ENCODE results near the gene PTPN4. TPM values are rescaled to one million over a fixed set of nuclear protein-coding genes. Genes with fewer than 3 reads are reported as not detected.
"Not testable (repeated sequence)": the region's sequence is repeated elsewhere in the genome, so short reads cannot be mapped to it uniquely, and the experiment has no call there.

PTPN4 gene
- total RNA-seq, 1 donor from 2014 or later = 45.4 TPM

DNA sequence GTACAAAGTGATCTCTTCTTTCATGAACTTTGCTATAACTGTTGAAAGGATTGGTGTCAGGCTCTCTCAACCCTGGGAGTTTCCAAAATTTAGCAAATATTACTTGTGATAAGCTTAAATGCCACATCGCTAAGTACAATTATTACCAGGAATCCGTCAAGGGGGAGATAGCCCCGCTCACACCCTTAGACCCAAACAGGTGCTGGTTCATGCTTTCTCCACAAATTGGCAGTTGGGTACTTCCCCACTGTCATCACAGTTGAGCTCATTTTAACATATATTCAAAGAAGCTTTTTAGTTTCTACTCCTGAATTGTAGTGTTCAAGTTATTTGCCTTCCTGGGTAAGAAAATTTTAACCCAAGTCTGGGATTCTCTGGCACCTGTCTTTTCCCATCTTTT is 223.4 kb downstream of the PTPN4 start:
- H3K27me3 ChIP-seq (ENCODE audit: low read depth) = no peaks in the 10 kb centered on the region
- no peaks in the 10 kb centered on the region for H3K9me3 ChIP-seq (replicated peaks)
- H3K27ac ChIP-seq (replicated peaks) = no peak overlapping the region
- DNase-seq = no peak
- H3K36me3 ChIP-seq = no peaks in the 10 kb centered on the region
- peaks cover 10% of the 10 kb centered on the region for H3K4me1 ChIP-seq
- H3K4me3 ChIP-seq = no peak overlapping the region
- TF ChIP-seq, protein P1, sequence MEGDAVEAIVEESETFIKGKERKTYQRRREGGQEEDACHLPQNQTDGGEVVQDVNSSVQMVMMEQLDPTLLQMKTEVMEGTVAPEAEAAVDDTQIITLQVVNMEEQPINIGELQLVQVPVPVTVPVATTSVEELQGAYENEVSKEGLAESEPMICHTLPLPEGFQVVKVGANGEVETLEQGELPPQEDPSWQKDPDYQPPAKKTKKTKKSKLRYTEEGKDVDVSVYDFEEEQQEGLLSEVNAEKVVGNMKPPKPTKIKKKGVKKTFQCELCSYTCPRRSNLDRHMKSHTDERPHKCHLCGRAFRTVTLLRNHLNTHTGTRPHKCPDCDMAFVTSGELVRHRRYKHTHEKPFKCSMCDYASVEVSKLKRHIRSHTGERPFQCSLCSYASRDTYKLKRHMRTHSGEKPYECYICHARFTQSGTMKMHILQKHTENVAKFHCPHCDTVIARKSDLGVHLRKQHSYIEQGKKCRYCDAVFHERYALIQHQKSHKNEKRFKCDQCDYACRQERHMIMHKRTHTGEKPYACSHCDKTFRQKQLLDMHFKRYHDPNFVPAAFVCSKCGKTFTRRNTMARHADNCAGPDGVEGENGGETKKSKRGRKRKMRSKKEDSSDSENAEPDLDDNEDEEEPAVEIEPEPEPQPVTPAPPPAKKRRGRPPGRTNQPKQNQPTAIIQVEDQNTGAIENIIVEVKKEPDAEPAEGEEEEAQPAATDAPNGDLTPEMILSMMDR (IDR thresholded peaks at IDR 0.05; ENCODE audit: borderline replicate concordance) = no peak
- intact Hi-C loops (cut with micrococcal nuclease) = no loop called here

DNA sequence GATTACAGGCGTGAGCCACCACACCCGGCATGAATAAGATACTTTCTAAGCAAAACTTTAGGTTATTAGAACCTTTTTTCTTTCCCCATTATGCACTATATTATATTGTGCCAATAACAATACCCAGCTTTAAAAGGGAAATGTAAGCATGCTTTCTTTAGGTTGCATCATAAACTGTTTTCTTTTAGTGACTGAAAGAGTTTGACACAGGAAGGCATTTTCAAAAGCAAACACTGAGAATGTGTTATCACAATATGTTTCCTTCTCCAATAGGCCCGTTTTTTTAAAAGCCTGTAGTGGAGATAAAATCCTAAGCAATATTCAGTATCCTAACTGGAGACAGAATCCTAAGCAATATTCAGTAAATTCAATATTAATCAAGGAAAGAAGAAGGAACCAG is 236.4 kb downstream of the PTPN4 start:
- intact Hi-C loops (cut with micrococcal nuclease) = no loop called here
- DNase-seq = no peak
- H3K27me3 ChIP-seq (ENCODE audit: low read depth) = peaks cover 4% of the 10 kb centered on the region
- no peak overlapping the region for H3K27ac ChIP-seq (replicated peaks)
- no peaks in the 10 kb centered on the region for H3K4me1 ChIP-seq
- no peaks in the 10 kb centered on the region for H3K9me3 ChIP-seq (replicated peaks)
- TF ChIP-seq, protein P1 (IDR thresholded peaks at IDR 0.05; ENCODE audit: borderline replicate concordance) = no peak
- H3K36me3 ChIP-seq = no peaks in the 10 kb centered on the region
- no peak overlapping the region for H3K4me3 ChIP-seq

DNA sequence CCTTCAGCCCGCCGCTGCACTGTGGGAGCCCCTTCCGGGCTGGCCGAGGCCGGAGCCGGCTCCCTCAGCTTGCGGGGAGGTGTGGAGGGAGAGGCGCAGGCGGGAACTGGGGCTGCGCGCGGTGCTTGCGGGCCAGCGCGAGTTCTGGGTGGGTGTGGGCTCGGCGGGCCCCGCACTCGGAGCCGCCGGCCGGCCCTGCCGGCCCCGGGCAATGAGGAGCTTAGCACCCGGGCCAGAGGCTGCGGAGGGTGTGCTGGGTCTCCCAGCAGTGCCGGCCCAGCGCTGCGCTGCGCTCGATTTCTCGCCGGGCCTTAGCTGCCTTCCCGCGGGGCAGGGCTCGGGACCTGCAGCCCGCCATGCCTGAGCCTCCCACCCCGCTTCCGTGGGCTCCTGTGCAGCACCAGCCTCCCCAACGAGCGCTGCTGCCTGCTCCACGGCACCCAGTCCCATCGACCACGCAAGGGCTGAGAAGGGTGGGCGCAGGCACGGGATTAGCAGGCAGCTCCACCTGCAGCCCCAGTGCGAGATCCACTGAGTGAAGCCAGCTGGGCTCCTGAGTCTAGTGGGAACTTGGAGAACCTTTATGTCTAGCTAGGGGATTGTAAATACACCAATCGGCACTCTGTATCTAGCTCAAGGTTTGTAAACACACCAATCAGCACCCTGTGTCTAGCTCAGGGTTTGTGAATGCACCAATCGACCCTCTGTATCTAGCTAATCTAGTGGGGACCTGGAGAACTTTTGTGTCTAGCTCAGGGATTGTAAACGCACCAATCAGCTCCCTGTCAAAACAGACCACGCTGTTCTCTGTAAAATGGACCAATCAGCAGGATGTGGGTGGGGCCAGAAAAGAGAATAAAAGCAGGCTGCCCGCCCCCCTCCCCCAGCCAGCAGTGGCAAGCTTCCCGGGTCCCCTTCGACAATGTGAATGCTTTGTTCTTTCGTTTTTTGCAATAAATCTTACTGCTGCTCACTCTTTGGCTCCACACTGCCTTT is 237.5 kb downstream of the PTPN4 start:
- H3K4me3 ChIP-seq; H3K9me3 ChIP-seq (replicated peaks); H3K27me3 ChIP-seq (ENCODE audit: low read depth); H3K36me3 ChIP-seq; H3K4me1 ChIP-seq; intact Hi-C loops (cut with micrococcal nuclease); DNase-seq; H3K27ac ChIP-seq (replicated peaks): not testable (repeated sequence)

DNA sequence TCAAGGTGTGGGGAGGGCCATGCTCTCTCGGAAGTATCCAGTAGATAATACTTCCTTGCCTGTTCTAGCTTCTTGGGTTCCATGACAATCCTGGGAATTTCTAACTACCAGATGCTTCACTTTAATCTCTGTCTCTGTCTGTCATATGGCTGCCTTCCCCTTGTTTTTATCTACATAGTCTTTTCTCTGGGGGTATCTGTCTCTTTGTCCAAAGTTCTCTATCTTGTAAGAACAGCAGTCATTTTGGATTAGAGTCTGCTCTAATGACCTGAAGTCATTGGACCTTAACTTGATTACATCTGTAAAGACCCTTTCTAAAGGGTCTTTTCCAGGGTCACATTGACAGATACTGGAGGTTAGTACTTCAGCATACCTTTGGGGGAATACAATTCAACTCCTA is 241.7 kb downstream of the PTPN4 start:
- H3K9me3 ChIP-seq (replicated peaks) = no peaks in the 10 kb centered on the region
- no peak overlapping the region for H3K4me3 ChIP-seq
- no peak for DNase-seq
- intact Hi-C loops (cut with micrococcal nuclease) = no loop called here
- no peaks in the 10 kb centered on the region for H3K27me3 ChIP-seq (ENCODE audit: low read depth)
- H3K27ac ChIP-seq (replicated peaks) = no peak overlapping the region
- H3K4me1 ChIP-seq = no peaks in the 10 kb centered on the region
- H3K36me3 ChIP-seq = no peaks in the 10 kb centered on the region
- TF ChIP-seq, protein P1 (IDR thresholded peaks at IDR 0.05; ENCODE audit: borderline replicate concordance) = no peak

DNA sequence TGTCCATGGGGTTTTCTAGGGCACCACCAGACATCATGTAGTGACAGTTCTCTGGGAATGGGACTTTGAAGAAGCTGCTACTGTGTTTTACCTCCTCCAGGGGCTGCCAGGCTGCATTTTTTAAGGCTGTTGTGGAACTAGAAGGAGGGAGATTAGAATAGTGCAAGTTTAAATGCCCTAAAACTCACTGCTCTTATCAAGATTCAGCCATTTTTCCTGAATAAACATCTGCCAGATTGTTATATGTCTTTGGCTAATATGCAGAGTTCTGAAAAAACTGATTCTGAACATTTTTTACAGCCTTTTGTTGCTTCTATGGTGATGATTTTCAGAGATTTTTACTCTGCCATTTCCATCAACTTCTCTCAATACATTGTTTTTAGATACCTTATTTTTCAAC is 244.5 kb downstream of the PTPN4 start:
- intact Hi-C loops (cut with micrococcal nuclease) = no loop called here
- H3K36me3 ChIP-seq = no peaks in the 10 kb centered on the region
- TF ChIP-seq, protein P1 (IDR thresholded peaks at IDR 0.05; ENCODE audit: borderline replicate concordance) = no peak
- DNase-seq = no peak
- no peaks in the 10 kb centered on the region for H3K27me3 ChIP-seq (ENCODE audit: low read depth)
- no peak overlapping the region for H3K4me3 ChIP-seq
- H3K4me1 ChIP-seq = no peaks in the 10 kb centered on the region
- H3K9me3 ChIP-seq (replicated peaks) = no peaks in the 10 kb centered on the region
- H3K27ac ChIP-seq (replicated peaks) = no peak overlapping the region
